ENCODE measurements around the gene CNBP.
"Not testable (repeated sequence)": the region's sequence is repeated elsewhere in the genome, so short reads cannot be mapped to it uniquely, and the experiment has no call there.

CNBP gene

GRCh38 chr3:129166579-129167332 is 16.9 kb downstream of the CNBP start:
- no peak for TF ChIP-seq CTCF (IDR thresholded peaks at IDR 0.05; ENCODE audit: insufficient read depth, low read depth, low read length, missing control alignments)

GRCh38 chr3:129165594-129165993 is 18.1 kb downstream of the CNBP start:
- not testable (repeated sequence) for DNase-seq (ENCODE audit: low read depth); H3K4me3 ChIP-seq (ENCODE audit: low read depth, low read length)

More at GRCh38 chr3:129166579-129167332, 16.9 kb downstream of the CNBP start:
- no peak for DNase-seq (ENCODE audit: low read depth)
- H3K4me3 ChIP-seq (ENCODE audit: low read depth, low read length) = no peak overlapping the region

- no peak for DNase-seq (ENCODE audit: low read depth)
- no peak overlapping the region for H3K4me3 ChIP-seq (ENCODE audit: low read depth, low read length)
- TF ChIP-seq CTCF (IDR thresholded peaks at IDR 0.05; ENCODE audit: insufficient read depth, low read depth, low read length, missing control alignments) = no peak
Measured at GRCh38 chr3:129164500-129164899, 19.2 kb downstream of the CNBP start.

GRCh38 chr3:129162729-129163579 is 20.7 kb downstream of the CNBP start:
- DNase-seq (ENCODE audit: low read depth) = peak; percentile 26
- H3K4me3 ChIP-seq (ENCODE audit: low read depth, low read length) = no peak overlapping the region; the same call in 1 of the 2 replicates
- TF ChIP-seq CTCF (IDR thresholded peaks at IDR 0.05; ENCODE audit: insufficient read depth, low read depth, low read length, missing control alignments) = peak; percentile 30

- H3K4me3 ChIP-seq (ENCODE audit: low read depth, low read length) = peak overlapping the region; percentile 91
- DNase-seq (ENCODE audit: low read depth) = peak; percentile 40
- no peak for TF ChIP-seq CTCF (IDR thresholded peaks at IDR 0.05; ENCODE audit: insufficient read depth, low read depth, low read length, missing control alignments)
Measured at GRCh38 chr3:129161860-129162271, 21.8 kb downstream of the CNBP start.

GRCh38 chr3:129160891-129161859 is 22.5 kb downstream of the CNBP start, which contains the start of gene ISY1:
Gene ISY1, minus strand, starts transcription at chr3:129161063. Its CDS starts 88 bp downstream, at chr3:129160975.
- peak within 1 kb of the TSS; percentile 91 for H3K4me3 ChIP-seq (ENCODE audit: low read depth, low read length)
- TF ChIP-seq CTCF (IDR thresholded peaks at IDR 0.05; ENCODE audit: insufficient read depth, low read depth, low read length, missing control alignments) = peak; percentile 84
- peak; percentile 97 for DNase-seq (ENCODE audit: low read depth)

Measured in GM12865 (cell line).